BJ (cell line): ENCODE measurements around the gene TINAGL1. TPM values are rescaled to one million over a fixed set of nuclear protein-coding genes. Genes with fewer than 3 reads are reported as not detected.

Experiments used
- CTCF ChIA-PET: fragments of 350-600 bp; formaldehyde crosslinking; extraction: SDS; loops from one replicate; lab custom pipeline; 2021; ENCODE audit warnings: antibody characterized with exemption, inconsistent platforms; lab: Yijun Ruan, JAX
- POLR2A ChIA-PET: fragments of 300-600 bp; sonication (Branson Sonifier 250); formaldehyde crosslinking; extraction: SDS; loops from one replicate; lab custom pipeline; 2021; ENCODE audit warnings: antibody characterized with exemption; lab: Charles Lee
- DNase-seq: peaks from one replicate; pipeline ENCODE4 v3.0.0-alpha.2; 2011; ENCODE audit warnings: low read depth
- H3K27me3 ChIP-seq: 2 replicates; pipeline ENCODE4 v1.6.0; 2011; ENCODE audit warnings: low read length; ENCODE audit not compliant: control insufficient read depth, insufficient read depth
- H3K36me3 ChIP-seq: 2 replicates; pipeline ENCODE4 v1.5.1; 2011; ENCODE audit warnings: low read length; ENCODE audit not compliant: control insufficient read depth, insufficient read depth
- H3K4me3 ChIP-seq: 2 replicates; pipeline ENCODE4 v1.5.1; 2011; ENCODE audit warnings: low read depth, mild to moderate bottlenecking, control low read depth, low read length
- CTCF ChIP-seq: IDR thresholded peaks from 2 replicates; pipeline ENCODE4 v1.5.1; 2011; ENCODE audit warnings: low read depth, mild to moderate bottlenecking, control low read depth, inconsistent platforms, low read length, moderate library complexity; ENCODE audit not compliant: insufficient read depth
- polyA plus RNA-seq: library from polyadenylated mRNA; depleted of rRNA; stranded (reverse); fragments of >200 nt; gene quantifications from 2 replicates; pipeline ENCODE4 v1.2.3, GENCODE V29; 2011

TINAGL1 gene
- polyA plus RNA-seq, 1 experiment, result 39.0 TPM

DNA sequence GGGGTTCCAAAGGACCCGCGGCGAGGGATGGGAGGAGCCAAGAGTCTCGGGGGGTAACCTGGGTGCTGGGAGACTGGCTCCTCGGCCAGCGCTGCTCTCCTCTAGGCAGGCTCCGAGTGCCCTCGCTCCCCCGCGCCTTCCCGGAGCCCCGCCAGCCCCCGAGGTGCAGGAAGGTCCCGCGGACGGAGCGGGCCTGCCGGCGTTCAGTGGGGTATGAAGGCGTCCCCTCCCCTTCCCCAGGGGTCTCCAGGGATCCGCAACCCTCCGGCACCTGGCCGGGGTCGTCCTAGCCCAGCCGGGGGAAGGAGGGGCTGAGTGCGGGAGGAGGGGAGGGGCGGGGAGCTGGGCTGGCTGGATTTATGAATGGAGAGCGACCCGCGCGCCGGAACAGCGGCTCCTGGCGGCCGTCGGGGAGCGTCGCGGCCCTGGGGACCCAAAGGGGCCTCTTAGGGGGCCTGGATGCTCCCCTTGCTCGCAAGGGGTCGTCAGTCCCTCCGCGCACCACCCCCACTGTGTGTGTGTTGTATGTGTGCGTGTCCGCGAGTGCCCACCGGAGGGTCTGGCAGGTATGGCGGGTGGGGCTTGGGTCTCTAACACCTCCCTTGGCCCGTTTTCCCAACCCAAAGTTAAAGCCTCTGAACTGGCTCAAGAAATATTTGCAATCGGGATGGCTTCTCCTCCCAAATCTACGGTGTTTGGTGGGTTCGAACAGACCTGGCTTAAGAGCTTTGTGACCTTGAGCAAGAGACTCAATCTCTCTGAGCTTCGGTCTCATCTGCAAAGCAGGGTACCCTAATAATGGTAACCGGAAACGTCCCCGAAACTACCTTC is 41.8 kb downstream of the TINAGL1 start:
- Histone ChIP-seq H3K36me3 (no peaks in the 10 kb centered on the region), H3K4me3 (peak overlapping the region; percentile 47), H3K27me3 (peaks cover 12% of the 10 kb centered on the region)
- peak; percentile 95 for TF ChIP-seq CTCF
- POLR2A ChIA-PET, result no interaction called here
- CTCF ChIA-PET, result interaction anchor here (0.9 to 4.0 kb wide), 20 partner anchors 9 to 196 kb away, joined by 3 to 29 read pairs (median 6); partner anchors contain the start of gene PEF1
- DNase-seq, result no peak

- ChIA-PET POLR2A (no interaction called here), CTCF (interaction anchor here (0.9 to 4.0 kb wide), 17 partner anchors 10 to 197 kb away, joined by 3 to 29 read pairs (median 6); partner anchors contain the start of gene PEF1)
- no peak for DNase-seq
- Histone ChIP-seq H3K4me3 (no peak overlapping the region), H3K36me3 (no peaks in the 10 kb centered on the region), H3K27me3 (peaks cover 12% of the 10 kb centered on the region)
- no peak for TF ChIP-seq CTCF
These were observed 42.9 kb downstream of the TINAGL1 start for GRCh38 chr1:31618916-31619846.

- CTCF ChIA-PET, result interaction anchor here (0.5 to 0.6 kb wide), 3 partner anchors 12 to 365 kb away, joined by 3 read pairs; no protein-coding TSS in a partner anchor
- no peak for TF ChIP-seq CTCF
- no peak for DNase-seq
- H3K36me3 ChIP-seq, result no peaks in the 10 kb centered on the region
- POLR2A ChIA-PET, result no interaction called here
- H3K27me3 ChIP-seq, result peaks cover 11% of the 10 kb centered on the region
- H3K4me3 ChIP-seq, result no peak overlapping the region
These were observed 44.5 kb downstream of the TINAGL1 start for GRCh38 chr1:31620631-31621497.

- POLR2A ChIA-PET, result no interaction called here
These were observed 45.1 kb downstream of the TINAGL1 start for GRCh38 chr1:31621498-31621820.

More at GRCh38 chr1:31621498-31621820, 45.1 kb downstream of the TINAGL1 start:
- CTCF ChIA-PET, result interaction anchor here (0.6 kb wide), 1 partner anchor 12 kb away, joined by 3 read pairs; no protein-coding TSS in a partner anchor
- Histone ChIP-seq H3K4me3 (no peak overlapping the region), H3K36me3 (no peaks in the 10 kb centered on the region), H3K27me3 (peaks cover 8% of the 10 kb centered on the region)
- TF ChIP-seq CTCF, result no peak
- DNase-seq, result no peak
